Panc1 (cell line): ENCODE data around the gene CCT5. TPM values are rescaled to one million over a fixed set of nuclear protein-coding genes. Genes with fewer than 3 reads are reported as not detected.

Source experiments
- ATAC-seq: fragments of 200-7000 bp; cut with Tn5 transposase; 2 replicates; pipeline ENCODE4 v1.9.1; 2020; ENCODE audit warnings: mild to moderate bottlenecking, moderate library complexity
- BruUV-seq: library from RNA; stranded (reverse); fragments of 400-500 nt; replicated peaks from 2 replicates; lab custom pipeline; 2021; lab: Mats Ljungman, UMichigan
- CTCF ChIA-PET: fragments of 300-600 bp; sonication (Branson Sonifier 250); formaldehyde crosslinking; loops from one replicate; lab custom pipeline; 2022; ENCODE audit warnings: antibody characterized with exemption; lab: Charles Lee
- POLR2A ChIA-PET: fragments of 300-600 bp; sonication (Branson Sonifier 250); formaldehyde crosslinking; loops from one replicate; lab custom pipeline; 2022; ENCODE audit warnings: antibody characterized with exemption; lab: Charles Lee
- DNase-seq: peaks from one replicate; pipeline ENCODE4 v3.0.0-alpha.2; 2010; ENCODE audit warnings: low read depth, low spot score
- H3K27ac ChIP-seq: 2 replicates; pipeline ENCODE4 v1.5.1; 2011; ENCODE audit warnings: mild to moderate bottlenecking, low read length, inconsistent platforms
- H3K27me3 ChIP-seq: fragments of 200-500 bp; sonication (Bioruptor generic); 2 replicates; pipeline ENCODE4 v1.6.0; 2014; ENCODE audit warnings: low read length, inconsistent platforms; ENCODE audit not compliant: control insufficient read depth, insufficient read depth
- H3K36me3 ChIP-seq: fragments of 200-500 bp; sonication (Bioruptor generic); 2 replicates; pipeline ENCODE4 v1.5.1; 2014; ENCODE audit warnings: inconsistent platforms, mild to moderate bottlenecking, low read length, moderate library complexity; ENCODE audit not compliant: control insufficient read depth, insufficient read depth
- H3K4me1 ChIP-seq: 2 replicates; pipeline ENCODE4 v1.5.1; 2011; ENCODE audit warnings: inconsistent platforms, mild to moderate bottlenecking, low read length, moderate library complexity; ENCODE audit not compliant: control insufficient read depth, insufficient read depth
- H3K4me3 ChIP-seq, 2 experiments: 2 replicates each; pipeline ENCODE4 v1.5.1; 2011 to 2012; ENCODE audit warnings: low read depth in 2 of 2, low read length in 2 of 2, mild to moderate bottlenecking in 2 of 2, inconsistent platforms in 1 of 2, moderate library complexity in 1 of 2
- H3K9me3 ChIP-seq: fragments of 200-500 bp; sonication (Bioruptor generic); 2 replicates; pipeline ENCODE4 v1.5.1; 2014; ENCODE audit warnings: low read depth, mild to moderate bottlenecking, inconsistent platforms, low read length, moderate library complexity; ENCODE audit not compliant: control insufficient read depth, insufficient read depth
- POLR2AphosphoS5 ChIP-seq: IDR thresholded peaks from 2 replicates; pipeline ENCODE4 v1.6.1; 2012; ENCODE audit warnings: mild to moderate bottlenecking, low read depth, low read length, moderate library complexity
- REST ChIP-seq, 2 experiments: IDR thresholded peaks; 2 replicates each; pipeline ENCODE4 v1.6.1; 2011 to 2012; ENCODE audit warnings: low read depth in 2 of 2, control low read depth in 1 of 2, low read length in 1 of 2, mild to moderate bottlenecking in 1 of 2, moderate library complexity in 1 of 2; ENCODE audit not compliant: insufficient read depth in 1 of 2
- SIN3A ChIP-seq: IDR thresholded peaks from 2 replicates; pipeline ENCODE4 v1.6.1; 2012; ENCODE audit warnings: low read depth, mild to moderate bottlenecking, low read length, moderate library complexity, borderline replicate concordance; ENCODE audit not compliant: insufficient read depth
- TCF7L2 ChIP-seq: IDR thresholded peaks from 2 replicates; pipeline ENCODE4 v1.6.1; 2011; ENCODE audit warnings: mild to moderate bottlenecking, low read depth, low read length, inconsistent platforms
- in situ Hi-C: cut with HindIII; loops from 2 replicates; pipeline ENCODE4 v1.10.0; 2016; ENCODE audit warnings: low sequenced_read_pairs, low pct_unique_long_range_greater_than_20kb
- intact Hi-C: fragments of 100-400 bp; cut with micrococcal nuclease; formaldehyde crosslinking; loops from one replicate; pipeline ENCODE4 v1.10.0; 2022; ENCODE audit not compliant: unreplicated experiment
- total RNA-seq: library from RNA; stranded (reverse); gene quantifications from one replicate; pipeline ENCODE4 v1.2.1, GENCODE V29; 2021; ENCODE audit not compliant: unreplicated experiment
- TF ChIP-seq, protein P1 (sequence below): fragments of 450-650 bp; IDR thresholded peaks from 2 replicates; pipeline ENCODE4 v1.5.1; 2017; ENCODE audit warnings: mild to moderate bottlenecking

The CCT5 gene
- total RNA-seq, 1 experiment from 2014 or later = 476 TPM

- Histone ChIP-seq H3K27me3 (no peaks in the 10 kb centered on the region), H3K4me1 (no peaks in the 10 kb centered on the region; the same call in 1 of the 2 replicates), H3K9me3 (no peaks in the 10 kb centered on the region), H3K36me3 (peaks cover 48% of the 10 kb centered on the region), H3K27ac (no peak overlapping the region), H3K4me3 (no peak overlapping the region)
- ChIA-PET POLR2A (interaction anchor here (0.7 kb wide), 2 partner anchors 105 to 433 kb away, joined by 3 read pairs; no protein-coding TSS in a partner anchor), CTCF (no interaction called here)
- peak; percentile 57; the same call in 1 of the 2 replicates for ATAC-seq
- DNase-seq = no peak
- no peak for TF ChIP-seq REST (IDR thresholded peaks at IDR 0.05; ENCODE audit: insufficient read depth in 1 of 2, low read depth in 2 of 2, low read length in 1 of 2)
- peak; percentile 81 for TF ChIP-seq POLR2AphosphoS5
- TF ChIP-seq SIN3A = no peak
- TF ChIP-seq, protein P1, sequence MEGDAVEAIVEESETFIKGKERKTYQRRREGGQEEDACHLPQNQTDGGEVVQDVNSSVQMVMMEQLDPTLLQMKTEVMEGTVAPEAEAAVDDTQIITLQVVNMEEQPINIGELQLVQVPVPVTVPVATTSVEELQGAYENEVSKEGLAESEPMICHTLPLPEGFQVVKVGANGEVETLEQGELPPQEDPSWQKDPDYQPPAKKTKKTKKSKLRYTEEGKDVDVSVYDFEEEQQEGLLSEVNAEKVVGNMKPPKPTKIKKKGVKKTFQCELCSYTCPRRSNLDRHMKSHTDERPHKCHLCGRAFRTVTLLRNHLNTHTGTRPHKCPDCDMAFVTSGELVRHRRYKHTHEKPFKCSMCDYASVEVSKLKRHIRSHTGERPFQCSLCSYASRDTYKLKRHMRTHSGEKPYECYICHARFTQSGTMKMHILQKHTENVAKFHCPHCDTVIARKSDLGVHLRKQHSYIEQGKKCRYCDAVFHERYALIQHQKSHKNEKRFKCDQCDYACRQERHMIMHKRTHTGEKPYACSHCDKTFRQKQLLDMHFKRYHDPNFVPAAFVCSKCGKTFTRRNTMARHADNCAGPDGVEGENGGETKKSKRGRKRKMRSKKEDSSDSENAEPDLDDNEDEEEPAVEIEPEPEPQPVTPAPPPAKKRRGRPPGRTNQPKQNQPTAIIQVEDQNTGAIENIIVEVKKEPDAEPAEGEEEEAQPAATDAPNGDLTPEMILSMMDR = no peak
- intact Hi-C loops = no loop called here
- BruUV-seq = no TSS peak
- in situ Hi-C loops = no loop called here
Observed at GRCh38 chr5:10265245-10266109, 15.4 kb downstream of the CCT5 start.

DNA sequence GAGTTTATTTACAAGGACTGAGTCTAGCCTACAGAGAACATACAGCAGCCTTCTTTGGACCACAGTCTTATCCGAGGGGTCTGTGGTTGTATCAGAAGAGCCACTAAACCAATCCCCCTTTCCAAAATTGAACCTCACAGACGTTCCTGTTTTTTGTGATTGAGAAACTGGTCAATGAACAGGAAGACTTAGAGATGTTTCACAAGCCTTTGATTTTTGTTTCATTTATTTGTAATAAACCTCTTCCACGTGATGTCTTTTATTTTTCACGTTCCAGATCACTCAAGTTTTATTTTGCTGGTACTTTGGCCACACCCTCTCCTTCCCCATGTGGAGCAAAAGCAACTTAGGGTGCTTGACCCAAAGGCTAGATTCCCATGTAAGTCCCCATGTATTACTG is 16.1 kb downstream of the CCT5 start:
- in situ Hi-C loops = no loop called here
- no peak overlapping the region for H3K27ac ChIP-seq
- POLR2A ChIA-PET = interaction anchor here (0.7 kb wide), 1 partner anchor 104 kb away, joined by 3 read pairs; no protein-coding TSS in a partner anchor
- intact Hi-C loops = no loop called here
- H3K27me3 ChIP-seq = no peaks in the 10 kb centered on the region
- DNase-seq (no peak), ATAC-seq (no peak)
- H3K4me1 ChIP-seq = no peaks in the 10 kb centered on the region; the same call in 1 of the 2 replicates
- BruUV-seq = no TSS peak
- H3K36me3 ChIP-seq = peaks cover 41% of the 10 kb centered on the region
- H3K9me3 ChIP-seq = no peaks in the 10 kb centered on the region
- H3K4me3 ChIP-seq = no peak overlapping the region
- TF ChIP-seq SIN3A (no peak), POLR2AphosphoS5 (no peak), TCF7L2 (no peak), REST (IDR thresholded peaks at IDR 0.05; ENCODE audit: insufficient read depth in 1 of 2, low read depth in 2 of 2, low read length in 1 of 2) (no peak)
- TF ChIP-seq, protein P1 = no peak
- CTCF ChIA-PET = no interaction called here
